HL-60 (cell line): ENCODE results near the gene MEIS1.

Experiments used
- DNase-seq, 2 experiments: peaks; one replicate each; pipeline ENCODE4 v3.0.0-alpha.2; 2010 to 2020; ENCODE audit warnings: low read depth in 1 of 2, low spot score in 1 of 2
- H3K27ac ChIP-seq: fragments of 250-450 bp; sonication (Bioruptor Pico); replicated peaks from 2 replicates; pipeline ENCODE4 v1.5.1; 2020; ENCODE audit warnings: mild to moderate bottlenecking, moderate library complexity
- H3K27me3 ChIP-seq: fragments of 250-450 bp; sonication (Bioruptor Pico); 2 replicates; pipeline ENCODE4 v1.5.1; 2021; ENCODE audit warnings: mild to moderate bottlenecking, moderate library complexity; ENCODE audit not compliant: insufficient read depth, poor library complexity, severe bottlenecking
- H3K4me3 ChIP-seq: replicated peaks from 2 replicates; pipeline ENCODE4 v1.5.1; 2011; ENCODE audit warnings: mild to moderate bottlenecking, control low read depth, low read length; ENCODE audit not compliant: insufficient read depth
- CTCF ChIP-seq: IDR thresholded peaks from one replicate; pipeline ENCODE4 v1.5.1; 2011; ENCODE audit warnings: low read length, control low read depth, inconsistent platforms; ENCODE audit not compliant: insufficient read depth
- GABPA ChIP-seq: IDR thresholded peaks from 2 replicates; pipeline ENCODE4 v1.6.1; 2012; ENCODE audit warnings: low read depth
- POLR2AphosphoS5 ChIP-seq: IDR thresholded peaks from 2 replicates; pipeline ENCODE4 v1.6.1; 2012; ENCODE audit warnings: low read depth
- REST ChIP-seq: IDR thresholded peaks from 2 replicates; pipeline ENCODE4 v1.6.1; 2012; ENCODE audit warnings: low read depth; ENCODE audit not compliant: insufficient replicate concordance
- SPI1 ChIP-seq: IDR thresholded peaks from 2 replicates; pipeline ENCODE4 v1.6.1; 2012; ENCODE audit warnings: low read depth, mild to moderate bottlenecking, borderline replicate concordance

MEIS1 gene

GRCh38 chr2:66433945-66434678, 813 bp upstream of the MEIS1 start:
- Histone ChIP-seq H3K27ac (no peak overlapping the region), H3K27me3 (peaks cover 61% of the 10 kb centered on the region), H3K4me3 (peak overlapping the region; percentile 30)
- TF ChIP-seq POLR2AphosphoS5: no peak
- no peak for TF ChIP-seq SPI1
- no peak for TF ChIP-seq REST
- TF ChIP-seq CTCF: no peak
- TF ChIP-seq GABPA: no peak
- DNase-seq: no peak

GRCh38 chr2:66435549-66435875, 587 bp downstream of the MEIS1 start:
- Histone ChIP-seq H3K27ac (no peak overlapping the region), H3K4me3 (no peak overlapping the region), H3K27me3 (peaks cover 62% of the 10 kb centered on the region)
- DNase-seq: no peak
- TF ChIP-seq POLR2AphosphoS5 (no peak), CTCF (no peak), SPI1 (no peak), GABPA (no peak), REST (no peak)

- TF ChIP-seq SPI1: no peak
- no peak for TF ChIP-seq REST
- no peak for TF ChIP-seq GABPA
- no peak for TF ChIP-seq POLR2AphosphoS5
- no peak for TF ChIP-seq CTCF
- no peak overlapping the region for H3K4me3 ChIP-seq
Observed at GRCh38 chr2:66435963-66436362, 1.0 kb downstream of the MEIS1 start.

More at GRCh38 chr2:66435963-66436362, 1.0 kb downstream of the MEIS1 start:
- DNase-seq: no peak
- no peak overlapping the region for H3K27ac ChIP-seq
- peaks cover 65% of the 10 kb centered on the region for H3K27me3 ChIP-seq
